GM04504 (cell line): ENCODE data around the gene SDK1.

Source experiments
- DNase-seq: peaks from one replicate; pipeline ENCODE4 v3.0.0-alpha.2; 2012; ENCODE audit warnings: low read depth

The SDK1 gene

DNA sequence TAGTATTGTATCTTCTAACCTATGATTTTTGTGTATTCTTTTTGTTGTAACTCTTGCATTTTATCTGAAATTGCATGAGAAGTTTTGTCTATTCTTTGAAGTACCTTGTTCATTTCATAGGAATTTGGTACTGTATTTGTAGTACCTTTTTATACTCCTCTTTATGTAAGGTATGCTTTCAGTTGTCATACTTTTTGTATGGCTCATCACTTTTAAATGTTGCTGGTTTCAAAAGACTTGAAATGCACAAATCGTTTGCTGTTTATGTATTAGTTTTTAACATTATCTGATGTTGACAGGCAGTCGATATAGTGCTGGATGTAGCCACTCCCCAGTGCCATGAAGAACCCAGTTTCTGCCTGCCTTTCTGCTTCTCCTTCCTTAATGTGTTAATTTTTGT lies 158.1 kb downstream of the SDK1 start:
- no peak for DNase-seq

DNA sequence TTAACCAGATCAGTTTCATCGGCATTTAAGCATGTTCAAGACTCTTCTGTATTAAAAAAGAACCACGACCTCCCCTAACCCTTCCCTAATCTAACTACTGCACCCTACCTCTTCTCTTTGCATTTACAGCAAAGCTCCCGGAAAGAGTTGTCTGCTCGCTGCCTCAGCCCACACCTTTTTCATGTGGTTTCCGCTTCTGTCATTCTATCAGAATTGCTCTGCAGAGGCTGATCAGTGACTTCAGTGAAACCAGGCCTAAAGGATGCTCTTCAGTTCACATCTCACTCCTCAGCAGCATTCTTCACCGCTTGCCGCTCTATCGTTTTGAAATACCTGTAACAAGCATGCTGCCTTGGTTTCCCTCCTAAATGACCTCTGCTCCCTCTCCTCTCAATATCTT lies 160.9 kb downstream of the SDK1 start:
- no peak for DNase-seq

DNA sequence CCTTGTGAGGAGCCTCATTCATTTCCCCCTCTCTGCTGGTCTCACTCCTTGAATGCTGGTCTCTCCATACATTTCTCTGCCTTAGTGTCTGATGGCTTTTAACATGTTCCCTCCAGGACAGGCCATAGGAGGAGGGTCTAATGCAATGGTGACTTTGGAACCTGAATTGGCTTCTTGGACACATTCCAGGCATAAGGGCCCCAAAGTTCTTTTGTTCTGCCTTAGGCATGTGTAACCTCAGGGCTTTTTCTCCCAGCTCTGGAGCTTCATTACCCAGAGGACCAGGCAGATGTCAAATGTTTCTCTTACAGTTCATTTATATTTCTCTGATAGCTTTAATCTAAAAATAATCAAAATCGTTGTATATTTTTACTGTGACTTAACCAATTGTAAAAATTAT lies 162.6 kb downstream of the SDK1 start:
- DNase-seq, result no peak

DNA sequence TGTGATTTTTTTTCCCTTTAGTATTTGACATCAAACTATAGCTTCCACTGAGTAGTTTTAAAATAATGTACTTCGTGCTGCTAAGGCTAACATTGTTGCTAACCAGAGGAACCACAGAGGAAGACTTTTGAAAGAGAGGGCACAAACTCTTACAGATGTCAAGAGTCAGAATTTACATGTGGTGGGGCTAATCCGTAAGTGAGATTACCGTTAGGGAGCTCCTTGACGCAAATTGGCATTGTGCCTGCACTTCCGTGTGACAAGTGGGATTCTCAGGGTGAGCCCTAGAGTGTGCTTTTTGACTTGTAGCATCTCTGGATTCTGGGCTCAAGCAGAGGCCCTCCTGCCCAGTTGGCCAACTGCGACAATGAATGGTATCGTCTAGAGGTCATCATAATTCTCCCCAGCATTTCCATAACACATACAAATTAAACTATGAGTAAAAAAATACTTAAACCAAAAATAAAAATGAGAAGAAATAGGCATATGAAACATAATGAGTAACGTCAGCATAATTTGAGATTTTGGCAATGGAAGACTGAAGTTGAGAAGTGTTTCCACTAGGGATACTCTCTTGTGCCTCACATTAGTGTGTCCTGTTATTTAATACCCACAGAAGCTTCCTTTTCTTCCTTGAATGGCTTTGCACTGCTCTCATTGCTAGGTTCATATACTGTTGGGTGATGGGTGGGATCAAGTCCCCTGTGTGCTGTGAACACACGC lies 164.0 kb downstream of the SDK1 start:
- DNase-seq, result no peak

DNA sequence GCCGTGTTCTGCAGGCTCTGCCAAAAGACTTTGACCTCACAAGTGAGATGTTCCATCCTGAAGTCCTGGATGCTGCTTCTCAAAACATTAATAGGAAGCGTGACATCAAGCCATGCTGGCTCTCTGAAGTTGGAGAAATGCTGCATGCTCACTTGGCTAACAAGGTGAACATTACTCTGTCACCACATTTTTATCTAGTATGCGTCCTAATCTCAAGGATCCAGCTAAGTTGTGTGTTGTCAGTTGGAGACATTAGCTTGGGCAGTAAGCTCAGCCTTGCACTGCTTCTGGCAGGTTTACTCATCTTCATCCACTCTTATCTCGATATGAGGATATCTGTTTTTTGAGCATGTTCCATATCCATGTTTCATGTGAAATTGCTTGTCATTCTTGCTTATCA lies 165.2 kb downstream of the SDK1 start:
- DNase-seq, result no peak

DNA sequence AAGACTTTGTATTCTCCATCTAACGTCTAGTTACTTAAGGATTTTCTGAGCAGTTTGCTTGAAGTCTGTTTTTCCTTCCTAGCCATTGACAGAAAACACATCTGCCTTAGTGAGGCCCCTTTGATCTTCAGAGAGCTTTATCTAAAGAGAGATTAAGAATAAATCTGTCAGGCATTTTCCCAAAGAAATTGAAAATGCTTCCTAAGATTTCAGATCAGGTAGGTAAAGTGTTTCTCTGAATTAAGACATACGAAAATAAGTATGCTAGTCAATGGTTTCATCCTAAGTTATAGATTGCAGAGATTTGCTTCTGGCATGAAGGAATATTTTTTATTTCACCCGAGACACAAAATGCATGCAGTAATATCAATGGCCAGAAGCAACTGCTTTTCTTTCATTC lies 168.6 kb downstream of the SDK1 start:
- no peak for DNase-seq

DNA sequence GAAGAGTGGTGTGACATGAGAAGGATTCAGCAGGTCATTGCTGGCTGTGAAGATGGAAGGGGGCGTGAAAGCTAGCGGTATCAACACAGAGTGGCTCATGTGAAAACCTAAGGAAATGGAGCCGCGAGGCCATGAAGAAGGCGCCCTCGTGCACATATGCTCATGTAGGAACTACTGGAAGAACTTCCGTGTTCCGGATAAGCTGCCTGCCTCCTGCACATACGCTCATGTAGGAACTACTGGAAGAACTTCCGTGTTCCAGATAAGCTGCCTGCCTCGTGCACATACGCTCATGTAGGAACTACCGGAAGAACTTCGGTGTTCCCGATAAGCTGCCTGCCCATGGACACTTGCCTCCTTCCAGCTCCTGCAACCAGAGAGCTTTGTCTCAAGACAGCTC lies 179.1 kb downstream of the SDK1 start:
- DNase-seq, result no peak

DNA sequence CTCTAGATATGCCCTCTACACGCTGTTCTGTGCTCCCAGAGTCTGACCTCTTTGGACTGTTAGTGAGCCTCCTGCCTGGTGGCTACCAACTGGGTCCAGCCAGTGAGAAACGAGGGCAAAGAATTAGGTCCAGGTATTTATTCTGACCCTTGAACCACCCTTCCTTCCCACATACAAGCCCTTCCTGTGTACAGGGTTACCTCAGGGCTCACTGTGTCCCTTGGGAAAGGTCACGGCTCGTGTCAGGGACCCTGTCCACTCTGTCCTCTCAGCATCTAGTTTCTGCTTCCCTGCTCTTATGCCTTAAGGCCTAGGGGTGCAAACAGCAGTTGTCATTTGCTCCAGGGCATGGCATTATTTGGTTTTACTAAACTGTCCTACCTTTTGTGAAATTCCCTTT lies 180.4 kb downstream of the SDK1 start:
- DNase-seq, result no peak

DNA sequence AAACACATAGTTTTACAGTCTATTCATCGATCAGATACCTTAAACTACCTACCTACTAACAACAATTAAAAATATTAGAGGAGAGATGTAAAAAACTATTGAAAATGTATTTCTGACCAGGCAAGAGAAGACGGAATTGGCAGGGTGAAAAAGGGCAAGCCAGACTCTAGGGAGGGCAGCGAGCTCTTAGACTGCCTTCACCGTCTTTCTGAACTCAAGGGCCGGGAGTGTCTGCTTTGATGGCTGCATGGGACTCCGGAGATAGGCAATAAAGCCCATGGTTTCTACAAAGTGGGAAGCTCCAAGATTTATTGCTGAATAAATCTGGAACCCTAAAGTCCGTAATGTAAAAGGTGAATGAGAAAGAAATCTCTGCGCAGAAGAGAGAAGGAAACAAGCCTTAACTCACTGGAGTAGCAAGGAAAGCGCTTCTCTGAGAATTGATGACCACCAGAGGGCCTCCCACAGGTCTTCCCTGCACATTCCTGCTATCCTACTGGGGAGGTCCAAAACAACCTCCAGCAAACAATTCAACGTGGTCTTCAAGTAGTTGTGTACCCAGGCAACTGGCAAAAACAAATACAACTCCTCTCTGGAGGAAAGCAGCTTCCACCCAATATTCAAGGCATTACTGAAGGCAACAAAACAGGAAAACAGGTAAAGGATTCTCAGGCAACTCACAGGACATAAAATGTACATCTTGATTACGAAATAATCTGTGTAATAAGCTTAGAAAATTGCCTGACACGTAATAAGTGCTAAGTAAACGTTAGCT lies 181.3 kb downstream of the SDK1 start:
- DNase-seq, result no peak

DNA sequence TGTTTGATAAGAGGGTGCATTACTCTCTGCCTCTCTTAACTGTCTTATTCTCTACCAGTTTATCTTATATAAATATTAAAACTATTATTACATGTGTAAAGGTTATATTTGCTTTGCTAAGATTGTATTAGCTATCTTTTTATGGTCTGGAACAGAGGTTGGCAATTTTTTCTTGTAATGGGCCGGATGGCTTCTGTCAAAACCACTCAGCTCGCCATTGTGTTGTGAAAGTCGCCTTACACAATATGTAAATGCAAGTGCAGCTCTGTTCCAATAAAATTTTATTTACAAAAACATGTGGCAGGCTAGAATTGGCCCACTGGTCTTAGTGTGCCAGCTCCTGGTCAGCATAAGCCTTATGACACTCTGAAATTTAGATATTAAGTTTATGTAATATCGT lies 185.8 kb downstream of the SDK1 start:
- no peak for DNase-seq

DNA sequence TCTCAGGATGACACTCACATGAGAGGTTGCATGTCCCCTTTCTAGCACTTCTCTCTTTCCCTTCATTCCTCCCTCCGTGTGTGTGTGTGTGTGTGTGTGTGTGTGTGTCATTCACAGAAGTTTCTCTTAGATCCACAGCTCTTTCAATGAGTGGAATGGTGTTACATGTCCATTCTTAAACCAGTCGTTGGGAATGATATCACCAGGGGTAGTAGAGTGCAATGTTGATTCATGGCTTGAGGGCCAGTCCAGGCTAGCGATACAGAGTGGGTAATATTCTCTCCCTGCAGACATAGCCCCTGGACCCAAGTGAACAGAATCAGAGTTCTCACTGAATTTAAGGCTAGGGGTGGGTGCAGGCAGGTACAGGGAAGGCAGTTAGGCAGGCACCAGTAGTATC lies 187.8 kb downstream of the SDK1 start:
- no peak for DNase-seq

DNA sequence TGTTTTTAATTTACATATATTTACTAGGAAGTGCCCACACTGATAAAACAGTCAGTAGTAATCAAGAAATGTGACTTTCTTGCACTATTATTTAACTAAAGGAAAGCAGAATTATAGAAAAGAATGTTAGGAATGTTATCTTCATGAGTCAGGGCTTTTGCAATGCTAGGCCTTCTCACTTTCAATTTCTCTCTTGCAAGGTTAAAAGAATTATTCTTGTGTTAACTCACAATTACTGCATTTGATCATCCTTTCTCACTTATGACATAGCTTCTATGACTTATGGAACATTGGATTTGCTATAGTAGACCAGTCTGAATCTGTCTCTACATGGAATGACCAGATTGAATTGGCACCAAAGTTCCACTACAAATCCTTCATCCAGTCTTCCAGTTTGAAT lies 192.4 kb downstream of the SDK1 start:
- DNase-seq, result no peak

DNA sequence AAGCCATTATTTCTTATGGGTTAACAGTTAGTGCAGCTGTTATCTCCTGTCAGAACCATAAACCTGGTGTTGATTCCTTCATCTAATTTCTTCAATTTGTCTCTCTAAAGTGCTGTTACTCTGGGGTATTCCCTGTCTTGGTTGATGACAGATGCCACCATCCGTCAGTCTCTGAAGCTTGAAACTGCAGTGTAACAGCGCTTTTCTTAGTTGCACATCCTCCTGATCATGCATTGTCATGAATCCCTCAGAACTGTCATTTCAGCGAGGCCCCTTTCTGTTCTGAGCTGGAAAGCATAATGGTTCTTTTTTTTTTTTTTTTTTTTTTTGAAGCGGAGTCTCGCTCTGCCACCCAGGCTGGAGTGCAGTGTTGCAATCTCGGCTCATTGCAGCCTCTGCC lies 193.9 kb downstream of the SDK1 start:
- DNase-seq, result no peak

DNA sequence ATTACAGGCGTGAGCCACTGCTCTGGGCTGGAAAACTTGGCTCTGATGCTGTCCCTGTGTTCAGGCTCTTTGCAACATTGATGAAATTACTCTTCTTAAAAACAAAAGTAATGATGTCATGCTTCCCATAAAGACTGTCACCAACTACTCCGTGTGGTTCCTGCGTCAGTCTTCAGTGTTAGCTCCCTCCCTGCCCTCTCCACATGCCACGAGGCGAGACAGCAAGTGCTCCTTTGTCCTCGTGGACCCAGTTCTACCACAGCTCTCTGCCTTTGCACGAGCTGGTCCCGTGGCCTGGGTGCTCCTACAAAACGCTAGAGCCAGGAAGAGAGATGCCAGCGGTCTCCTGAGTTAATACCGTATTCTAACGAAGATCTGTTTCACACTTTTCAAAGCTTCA lies 194.5 kb downstream of the SDK1 start:
- DNase-seq, result no peak

DNA sequence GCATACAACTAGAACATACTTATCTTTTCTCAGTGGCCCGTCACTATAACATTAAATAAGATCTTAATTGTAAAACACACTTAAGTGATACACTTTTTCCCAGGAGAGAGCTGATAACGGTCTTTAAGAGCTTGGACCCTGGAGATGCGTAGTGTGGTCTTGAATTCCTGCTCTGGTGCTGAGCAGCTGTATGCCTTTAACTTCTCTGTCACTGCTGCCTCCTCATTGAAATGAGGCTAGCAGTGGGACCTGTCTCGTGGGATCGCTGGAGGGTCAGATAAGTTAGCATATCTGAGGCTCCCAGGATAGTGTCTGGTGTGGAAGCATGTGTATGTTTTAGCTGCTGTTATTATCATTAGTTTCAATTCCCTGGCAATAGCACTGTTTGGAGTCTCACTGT lies 194.9 kb downstream of the SDK1 start:
- no peak for DNase-seq

DNA sequence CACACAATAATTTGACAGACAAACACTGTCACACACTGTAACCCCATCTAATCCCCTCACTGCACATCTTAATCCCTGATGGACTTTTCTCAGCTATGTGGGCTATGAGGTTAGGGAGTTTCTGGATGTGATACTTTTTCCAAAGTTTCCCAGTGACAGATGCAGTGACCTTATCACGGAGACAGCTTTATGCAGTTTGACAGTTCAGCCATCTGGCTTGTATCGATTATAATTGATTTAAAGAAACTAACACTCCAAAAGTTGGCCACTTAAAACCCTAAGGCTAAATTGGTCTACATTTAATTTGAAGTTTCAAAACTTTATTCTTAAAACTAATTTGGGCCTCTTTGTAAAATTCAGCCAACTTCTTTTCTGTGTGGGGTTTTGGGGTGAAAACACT lies 196.7 kb downstream of the SDK1 start:
- DNase-seq, result no peak

DNA sequence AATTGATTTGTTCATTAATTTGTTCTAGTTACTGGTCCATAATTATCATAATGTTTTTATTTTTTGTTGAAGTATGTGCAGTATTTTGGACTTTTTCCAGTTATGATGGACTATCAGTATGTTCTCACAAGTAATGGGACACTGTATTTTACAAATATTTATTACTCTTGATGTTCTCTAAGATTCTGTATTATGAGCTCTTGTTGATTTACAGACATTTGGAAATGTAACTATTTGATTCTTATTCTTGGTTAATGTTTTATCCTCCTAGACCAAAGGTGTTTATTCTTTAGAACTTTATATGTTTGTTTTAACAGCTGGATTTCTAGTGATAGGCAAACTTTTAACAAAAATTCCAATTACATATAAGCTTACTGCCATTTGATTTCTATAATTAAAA lies 200.6 kb downstream of the SDK1 start:
- DNase-seq, result no peak

DNA sequence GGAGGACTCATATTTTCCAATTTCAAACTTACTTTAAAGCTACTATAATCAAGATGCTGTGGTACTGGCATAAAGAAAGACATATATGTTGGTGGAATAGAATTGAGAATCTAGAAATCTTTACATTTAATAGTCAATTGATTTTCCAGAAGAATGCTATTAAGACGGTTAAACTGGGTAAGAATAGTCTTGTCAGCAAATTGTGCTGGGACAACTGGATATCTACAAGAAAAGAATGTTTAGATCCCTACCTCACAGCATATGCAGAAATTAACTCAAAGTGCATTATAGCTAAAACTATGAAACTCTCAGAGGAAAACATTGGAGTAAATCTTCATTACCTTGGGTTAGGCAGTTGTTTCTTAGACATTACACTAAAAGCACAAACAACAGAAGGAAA lies 203.3 kb downstream of the SDK1 start:
- DNase-seq, result no peak

DNA sequence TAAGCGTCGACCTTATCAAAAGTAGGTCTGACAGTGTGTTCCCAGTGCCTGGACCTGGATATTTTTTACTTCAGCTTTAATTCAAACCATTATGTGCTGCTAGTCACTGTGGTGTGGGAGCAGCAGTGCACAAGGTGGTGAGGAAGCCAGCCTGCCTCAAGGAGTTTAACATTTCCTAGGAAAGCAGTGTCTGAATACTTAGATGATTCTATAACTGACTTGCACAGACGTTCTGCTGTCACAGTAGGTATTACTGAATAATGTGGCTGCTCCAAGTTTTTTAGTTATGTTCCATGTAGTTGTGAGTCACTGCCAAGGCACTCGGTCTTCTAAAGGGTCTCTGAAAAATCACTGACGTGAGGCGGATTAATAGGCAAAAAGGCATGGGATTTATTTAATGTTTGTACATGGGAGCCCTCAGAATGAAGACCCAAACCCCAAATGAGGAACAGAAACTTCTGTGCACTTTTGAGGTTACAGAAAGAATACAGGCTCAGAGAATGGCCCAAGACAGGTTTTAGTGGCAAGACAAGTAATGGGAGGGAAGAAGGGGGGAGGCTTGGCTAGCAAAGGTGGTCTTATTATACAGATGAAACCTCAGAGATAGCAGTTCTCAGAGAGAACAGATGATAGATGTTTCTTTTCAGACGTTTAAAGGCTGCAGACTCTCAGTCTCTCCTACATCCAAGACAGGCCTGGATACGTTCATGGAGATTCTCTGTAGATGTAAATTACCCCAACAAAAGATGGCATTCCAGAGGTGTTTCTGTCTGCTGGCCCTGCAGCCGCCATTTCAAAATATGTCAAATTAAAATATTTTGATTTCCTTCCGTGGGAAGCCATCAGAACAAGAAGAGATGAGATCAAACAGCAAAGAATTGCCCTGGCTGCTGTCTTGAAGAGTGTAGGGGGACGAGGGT lies 209.3 kb downstream of the SDK1 start:
- DNase-seq, result no peak

DNA sequence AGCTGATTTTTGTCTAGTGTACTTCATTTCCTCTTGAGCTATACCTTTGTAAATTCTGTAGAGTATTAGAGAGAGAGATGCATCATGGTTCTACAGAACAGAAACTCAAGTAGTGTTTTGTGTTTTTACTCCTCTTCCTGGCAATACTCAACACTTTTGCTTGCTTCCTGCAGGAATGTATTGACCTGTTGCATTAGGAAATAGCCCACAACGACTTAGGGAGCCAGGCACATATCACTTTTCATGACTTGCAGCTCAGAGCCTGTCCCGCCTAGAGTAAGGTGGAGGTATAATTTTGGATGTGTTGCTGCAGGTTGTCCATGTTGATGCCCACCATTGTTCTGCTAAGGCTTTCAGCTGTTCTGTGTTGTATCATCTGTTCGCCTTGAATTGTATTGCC lies 216.3 kb downstream of the SDK1 start:
- DNase-seq, result no peak

DNA sequence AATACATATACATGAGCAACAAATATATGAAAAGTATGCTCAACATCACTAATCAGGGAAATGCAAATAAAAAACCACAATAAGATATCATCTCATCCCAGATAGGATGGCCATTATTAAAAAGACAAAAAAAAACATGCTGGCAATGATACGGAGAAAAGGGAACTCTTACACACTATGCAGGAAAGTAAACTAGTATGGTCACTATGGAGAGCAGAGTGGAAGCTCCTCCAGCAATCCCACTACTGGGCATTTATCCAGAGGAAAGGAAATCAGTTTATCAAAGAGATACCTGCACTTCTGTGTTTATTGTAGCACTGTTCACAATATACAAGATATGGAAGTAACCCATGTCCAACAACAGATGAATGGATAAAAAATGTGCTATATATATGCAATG lies 217.5 kb downstream of the SDK1 start:
- no peak for DNase-seq

DNA sequence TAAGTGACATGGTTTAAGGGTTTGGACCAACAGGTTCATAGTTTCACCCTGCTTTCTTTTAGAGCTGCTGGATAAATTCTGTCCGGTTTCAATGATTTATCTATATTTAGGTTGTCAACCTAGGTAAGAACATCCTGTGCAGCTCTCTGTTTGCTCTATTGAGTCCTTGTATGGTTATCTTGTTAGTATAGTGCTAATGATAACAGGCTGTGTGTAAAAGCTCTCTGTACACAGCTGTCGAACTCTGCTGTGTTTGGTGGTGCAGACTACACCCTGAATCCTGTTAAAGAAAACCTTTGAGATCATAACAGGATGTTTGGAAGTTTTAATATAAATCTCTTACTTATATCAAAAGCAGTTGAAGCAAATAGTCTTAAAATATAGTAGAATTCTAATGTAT lies 219.2 kb downstream of the SDK1 start:
- DNase-seq, result no peak
